T-helper 2 cell treated with Interferon-gamma antibody and Interleukin-4, amounts not matched to agents 100 ng/mL and 5 ng/mL, for 36 hours (primary cell): ENCODE results near the gene DOCK6. TPM values are rescaled to one million over a fixed set of nuclear protein-coding genes. Genes with fewer than 3 reads are reported as not detected.

Experiments
- intact Hi-C: fragments of 100-400 bp; cut with micrococcal nuclease; formaldehyde crosslinking; loops from one replicate; pipeline ENCODE4 v1.15.1; 2023
- total RNA-seq: library from RNA; stranded (reverse); gene quantifications from 2 replicates; pipeline ENCODE4 v1.2.3, GENCODE V29; 2022

The DOCK6 gene
- total RNA-seq, 1 donor from 2014 or later = 0.16 TPM

DNA sequence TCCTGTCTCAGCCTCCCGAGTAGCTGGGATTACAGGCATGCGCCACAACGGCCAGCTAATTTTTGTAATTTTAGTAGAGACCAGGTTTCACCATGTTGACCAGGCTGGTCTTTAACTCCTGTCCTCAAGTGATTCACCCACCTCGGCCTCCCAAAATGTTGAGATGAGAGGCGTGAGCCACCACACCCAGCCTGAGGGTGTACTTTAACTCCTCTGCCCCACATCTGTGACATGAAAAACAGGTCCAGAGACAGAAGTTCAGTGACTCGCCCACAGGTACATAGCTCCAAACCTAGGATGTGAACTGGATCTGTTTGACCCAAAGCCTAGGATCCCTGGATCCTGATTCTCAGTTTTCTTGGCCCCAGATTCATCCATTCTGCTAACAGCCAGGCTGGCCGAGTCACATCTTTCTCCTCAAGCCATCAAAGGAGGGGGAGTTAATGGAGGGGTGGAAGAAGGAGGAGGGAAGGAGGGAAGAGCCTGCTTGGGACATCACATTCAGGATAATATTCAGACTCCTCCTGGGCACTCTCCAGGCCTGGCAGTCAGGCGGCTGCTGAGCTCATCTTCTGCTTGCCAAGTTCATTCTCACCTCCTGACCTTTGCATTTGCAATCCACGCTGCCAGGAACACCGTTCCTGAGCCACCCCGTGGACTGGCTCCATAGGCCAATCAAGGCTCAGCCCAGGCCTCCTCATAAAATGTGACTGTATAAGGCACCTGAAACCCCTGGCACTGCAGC lies 109.8 kb downstream of the DOCK6 start:
- intact Hi-C loops = no loop called here

DNA sequence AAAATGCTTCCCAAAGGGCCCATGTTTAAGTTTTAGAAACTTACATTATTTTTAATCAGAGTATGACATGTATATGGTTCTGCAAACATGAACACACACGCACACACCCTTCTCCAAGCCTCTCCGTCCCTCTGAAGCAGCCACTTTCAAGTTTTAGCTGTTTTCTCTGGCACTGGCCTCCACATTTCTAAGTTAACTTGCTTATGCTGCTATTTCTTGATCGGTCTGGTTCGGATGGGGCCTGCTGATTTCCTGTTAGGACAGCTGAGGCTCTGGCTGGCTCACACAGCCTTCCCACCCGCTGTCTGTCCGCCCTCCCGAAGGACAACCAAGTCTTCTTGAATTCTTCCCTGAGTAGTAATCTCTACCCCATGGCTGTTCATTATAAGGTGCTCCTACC lies 111.1 kb downstream of the DOCK6 start:
- intact Hi-C loops = no loop called here

Other genes starting within 250 kb of the DOCK6 start
- 109 TPM in 2 replicates for gene LDLR, start 173.1 kb downstream of the DOCK6 start, total RNA-seq
- gene SPC24, start 106.7 kb downstream of the DOCK6 start, total RNA-seq = 69.9 and 71.4 TPM in 2 replicates
- gene KANK2, start 65.0 kb downstream of the DOCK6 start, total RNA-seq = 2.8 and 4.0 TPM in 2 replicates
- gene ANGPTL8, start 22.9 kb downstream of the DOCK6 start, total RNA-seq = not detected in 2 replicates
- gene TSPAN16, start 33.6 kb upstream of the DOCK6 start, total RNA-seq = not detected in 2 replicates
- 7.2 and 7.4 TPM in 2 replicates for gene RAB3D, start 77.1 kb upstream of the DOCK6 start, total RNA-seq
- gene TMEM205, start 83.7 kb upstream of the DOCK6 start, total RNA-seq = 26.3 and 28.4 TPM in 2 replicates
- 14.1 and 15.6 TPM in 2 replicates for gene CCDC159, start 84.0 kb upstream of the DOCK6 start, total RNA-seq
- gene PLPPR2, start 92.9 kb upstream of the DOCK6 start, total RNA-seq = 1.8 and 1.9 TPM in 2 replicates
- 2.6 and 3.6 TPM in 2 replicates for gene SWSAP1, start 112.1 kb upstream of the DOCK6 start, total RNA-seq
- gene EPOR, start 121.8 kb upstream of the DOCK6 start, total RNA-seq = 4.4 TPM in 2 replicates
- gene RGL3, start 156.8 kb upstream of the DOCK6 start, total RNA-seq = not detected in 2 replicates
- 0.09 TPM in 1 of 2 replicates, not detected in the other for gene ODAD3, start 172.6 kb upstream of the DOCK6 start, total RNA-seq
- 309 and 327 TPM in 2 replicates for gene PRKCSH, start 173.1 kb upstream of the DOCK6 start, total RNA-seq
- gene ELAVL3, start 218.5 kb upstream of the DOCK6 start, total RNA-seq = 0.32 TPM in 1 of 2 replicates, not detected in the other
- 17.4 and 19.6 TPM in 2 replicates for gene ZNF653, start 243.3 kb upstream of the DOCK6 start, total RNA-seq